CD8-positive, alpha-beta memory T cell (primary cell): ENCODE data around the gene FOS. TPM values are rescaled to one million over a fixed set of nuclear protein-coding genes. Genes with fewer than 3 reads are reported as not detected.

Experiments
- CTCF ChIA-PET: fragments of 350-600 bp; sonication (Branson Sonifier 250); formaldehyde crosslinking; loops from one replicate; lab custom pipeline; 2021; ENCODE audit warnings: antibody characterized with exemption; lab: Charles Lee
- POLR2A ChIA-PET: fragments of 350-600 bp; sonication (Branson Sonifier 250); formaldehyde crosslinking; loops from one replicate; lab custom pipeline; 2021; ENCODE audit warnings: antibody characterized with exemption; lab: Charles Lee
- DNase-seq, 5 donors: peaks; one replicate each; pipeline versions ENCODE4 v3.0.0 to v3.0.0-alpha.2; 2020 to 2022; ENCODE audit warnings: mixed read lengths in 1 of 5
- H3K27ac ChIP-seq: one replicate; pipeline ENCODE4 v1.7.0; 2013; ENCODE audit warnings: low read depth, mild to moderate bottlenecking, low read length, moderate library complexity
- H3K27me3 ChIP-seq: 2 replicates; pipeline ENCODE4 v1.7.0; 2013; ENCODE audit warnings: low read length, mild to moderate bottlenecking; ENCODE audit not compliant: insufficient read depth, poor library complexity, severe bottlenecking
- H3K36me3 ChIP-seq: 2 replicates; pipeline ENCODE4 v1.7.0; 2013; ENCODE audit warnings: mild to moderate bottlenecking, low read length, moderate library complexity; ENCODE audit not compliant: insufficient read depth
- H3K4me1 ChIP-seq: 2 replicates; pipeline ENCODE4 v1.7.0; 2013; ENCODE audit warnings: mild to moderate bottlenecking, low read length, moderate library complexity; ENCODE audit not compliant: insufficient read depth
- H3K4me3 ChIP-seq: 2 replicates; pipeline ENCODE4 v1.7.0; 2013; ENCODE audit warnings: mild to moderate bottlenecking, low read length
- H3K9me3 ChIP-seq: 2 replicates; pipeline ENCODE4 v1.7.0; 2013; ENCODE audit warnings: mild to moderate bottlenecking, low read length
- H3K27ac Mint-ChIP-seq, 8 donors: one replicate each; pipeline ENCODE4 v1.8.0; 2020 to 2021; ENCODE audit warnings: mixed read lengths in 8 of 8, mild to moderate bottlenecking in 6 of 8, inconsistent platforms in 3 of 8, moderate library complexity in 3 of 8
- H3K27me3 Mint-ChIP-seq, 2 donors: one replicate each; pipeline ENCODE4 v1.8.0; 2020 to 2021; ENCODE audit warnings: mixed read lengths in 2 of 2, mild to moderate bottlenecking in 1 of 2, moderate library complexity in 1 of 2
- H3K36me3 Mint-ChIP-seq, 3 donors: one replicate each; pipeline ENCODE4 v1.8.0; 2020 to 2021; ENCODE audit warnings: mixed read lengths in 3 of 3, inconsistent platforms in 1 of 3, mild to moderate bottlenecking in 1 of 3
- H3K4me1 Mint-ChIP-seq, 3 donors: one replicate each; pipeline ENCODE4 v1.8.0; 2020 to 2021; ENCODE audit warnings: mixed read lengths in 3 of 3, inconsistent platforms in 1 of 3, mild to moderate bottlenecking in 1 of 3
- H3K4me3 Mint-ChIP-seq, 7 donors: one replicate each; pipeline ENCODE4 v1.8.0; 2020 to 2021; ENCODE audit warnings: mixed read lengths in 7 of 7, mild to moderate bottlenecking in 6 of 7, moderate library complexity in 4 of 7, inconsistent platforms in 2 of 7
- H3K9me3 Mint-ChIP-seq, 5 donors: one replicate each; pipeline ENCODE4 v1.8.0; 2020 to 2022; ENCODE audit warnings: mixed read lengths in 5 of 5, mild to moderate bottlenecking in 3 of 5, moderate library complexity in 2 of 5, inconsistent platforms in 1 of 5
- polyA plus RNA-seq: library from polyadenylated mRNA; unstranded; fragments of 300-500 nt; fragmentation: Illumina TruSeq; gene quantifications from one replicate; pipeline ENCODE4 v1.2.3, GENCODE V29; 2021
- total RNA-seq, 2 experiments: library from RNA; stranded (reverse); gene quantifications; one replicate each; pipeline ENCODE4 v1.2.3, GENCODE V29; 2021

FOS gene
- total and polyA plus RNA-seq, 3 experiments from 2014 or later: 15.2 to 768 (median 16.8) TPM

GRCh38 chr14:75244121-75244520 is 34.5 kb upstream of the FOS start:
- H3K36me3 Mint-ChIP-seq: no peaks in the 10 kb centered on the region
- no peak overlapping the region for H3K4me3 Mint-ChIP-seq
- peaks cover 28 to 34% (median 33%) of the 10 kb centered on the region in 3 donors for H3K4me1 Mint-ChIP-seq
- H3K27me3 ChIP-seq: no peaks in the 10 kb centered on the region
- no peaks in the 10 kb centered on the region for H3K9me3 Mint-ChIP-seq
- no peaks in the 10 kb centered on the region for H3K9me3 ChIP-seq
- H3K27me3 Mint-ChIP-seq: peaks cover 0 to 2% of the 10 kb centered on the region in 2 donors
- H3K4me1 ChIP-seq: peaks cover 33% of the 10 kb centered on the region
- peak overlapping the region in 2 of 8 donors; percentile 28 to 36 for H3K27ac Mint-ChIP-seq
- no peak for DNase-seq
- H3K4me3 ChIP-seq: no peak overlapping the region
- CTCF ChIA-PET: interaction anchor here (1.7 kb wide), 1 partner anchor 10 kb away, joined by 5 read pairs; no protein-coding TSS in a partner anchor
- no peaks in the 10 kb centered on the region for H3K36me3 ChIP-seq
- POLR2A ChIA-PET: no interaction called here
- H3K27ac ChIP-seq: no peak overlapping the region

GRCh38 chr14:75246546-75247285 is 31.9 kb upstream of the FOS start:
- peak overlapping the region; percentile 77 to 95 (median 94) for H3K27ac Mint-ChIP-seq
- ChIA-PET CTCF (interaction anchor here (1.6 kb wide), 1 partner anchor 14 kb away, joined by 5 read pairs; no protein-coding TSS in a partner anchor), POLR2A (interaction anchor here (1.0 to 1.5 kb wide), 6 partner anchors 8 to 71 kb away, joined by 3 to 11 read pairs (median 4); no protein-coding TSS in a partner anchor)
- peak overlapping the region in 6 of 7 donors; percentile 7 to 84 (median 74) for H3K4me3 Mint-ChIP-seq
- Histone ChIP-seq H3K27me3 (no peaks in the 10 kb centered on the region), H3K36me3 (no peaks in the 10 kb centered on the region), H3K9me3 (no peaks in the 10 kb centered on the region), H3K4me3 (peak overlapping the region; percentile 1), H3K4me1 (peaks cover 56% of the 10 kb centered on the region), H3K27ac (no peak overlapping the region)
- H3K9me3 Mint-ChIP-seq: no peaks in the 10 kb centered on the region
- H3K27me3 Mint-ChIP-seq: no peaks in the 10 kb centered on the region
- DNase-seq: no peak
- peaks cover 45 to 58% (median 54%) of the 10 kb centered on the region in 3 donors for H3K4me1 Mint-ChIP-seq
- H3K36me3 Mint-ChIP-seq: no peaks in the 10 kb centered on the region

GRCh38 chr14:75247286-75247922 is 31.2 kb upstream of the FOS start:
- Mint-ChIP-seq H3K4me1 (peaks cover 50 to 63% (median 60%) of the 10 kb centered on the region in 3 donors), H3K27me3 (no peaks in the 10 kb centered on the region), H3K9me3 (no peaks in the 10 kb centered on the region), H3K4me3 (peak overlapping the region; percentile 65 to 84 (median 76)), H3K27ac (peak overlapping the region; percentile 85 to 95 (median 94)), H3K36me3 (no peaks in the 10 kb centered on the region)
- POLR2A ChIA-PET: interaction anchor here (0.6 to 1.6 kb wide), 9 partner anchors 9 to 156 kb away, joined by 3 to 11 read pairs (median 4); no protein-coding TSS in a partner anchor
- H3K36me3 ChIP-seq: no peaks in the 10 kb centered on the region
- H3K4me1 ChIP-seq: peaks cover 56% of the 10 kb centered on the region
- H3K9me3 ChIP-seq: no peaks in the 10 kb centered on the region
- peak overlapping the region; percentile 37 for H3K4me3 ChIP-seq
- peak; percentile 59 to 88 (median 86) for DNase-seq
- H3K27ac ChIP-seq: peak overlapping the region; percentile 52
- CTCF ChIA-PET: interaction anchor here (1.3 to 2.4 kb wide), 3 partner anchors 12 to 47 kb away, joined by 4 to 11 read pairs (median 5); no protein-coding TSS in a partner anchor
- no peaks in the 10 kb centered on the region for H3K27me3 ChIP-seq

- Histone ChIP-seq H3K27ac (peak overlapping the region; percentile 52), H3K9me3 (no peaks in the 10 kb centered on the region), H3K4me1 (peaks cover 56% of the 10 kb centered on the region), H3K27me3 (no peaks in the 10 kb centered on the region), H3K4me3 (peak overlapping the region; percentile 37), H3K36me3 (no peaks in the 10 kb centered on the region)
- H3K27ac Mint-ChIP-seq: peak overlapping the region; percentile 85 to 95 (median 94)
- no peaks in the 10 kb centered on the region for H3K27me3 Mint-ChIP-seq
- no peaks in the 10 kb centered on the region for H3K9me3 Mint-ChIP-seq
- ChIA-PET CTCF (interaction anchor here (1.3 to 2.4 kb wide), 3 partner anchors 11 to 47 kb away, joined by 4 to 11 read pairs (median 5); no protein-coding TSS in a partner anchor), POLR2A (interaction anchor here (0.6 to 1.6 kb wide), 9 partner anchors 9 to 155 kb away, joined by 3 to 11 read pairs (median 4); no protein-coding TSS in a partner anchor)
- DNase-seq: no peak
- H3K36me3 Mint-ChIP-seq: no peaks in the 10 kb centered on the region
- H3K4me1 Mint-ChIP-seq: peaks cover 50 to 63% (median 60%) of the 10 kb centered on the region in 3 donors
- peak overlapping the region; percentile 65 to 84 (median 76) for H3K4me3 Mint-ChIP-seq
These were observed 30.7 kb upstream of the FOS start for GRCh38 chr14:75247939-75248338.

GRCh38 chr14:75249251-75249957 is 29.2 kb upstream of the FOS start:
- no peaks in the 10 kb centered on the region for H3K9me3 Mint-ChIP-seq
- H3K9me3 ChIP-seq: no peaks in the 10 kb centered on the region
- H3K27ac Mint-ChIP-seq: peak overlapping the region; percentile 81 to 98 (median 94)
- H3K36me3 Mint-ChIP-seq: no peaks in the 10 kb centered on the region
- peak overlapping the region; percentile 40 to 78 (median 67) for H3K4me3 Mint-ChIP-seq
- peak; percentile 73 to 96 (median 93) for DNase-seq
- H3K4me1 ChIP-seq: peaks cover 58% of the 10 kb centered on the region
- H3K4me1 Mint-ChIP-seq: peaks cover 50 to 63% (median 60%) of the 10 kb centered on the region in 3 donors
- H3K36me3 ChIP-seq: no peaks in the 10 kb centered on the region
- no peaks in the 10 kb centered on the region for H3K27me3 Mint-ChIP-seq
- H3K4me3 ChIP-seq: peak overlapping the region; percentile 37
- H3K27me3 ChIP-seq: no peaks in the 10 kb centered on the region
- H3K27ac ChIP-seq: peak overlapping the region; percentile 67
- ChIA-PET POLR2A (interaction anchor here (1.1 to 3.1 kb wide), 5 partner anchors 9 to 74 kb away, joined by 3 to 19 read pairs (median 5); no protein-coding TSS in a partner anchor), CTCF (interaction anchor here (1.0 to 2.4 kb wide), 5 partner anchors 8 to 239 kb away, joined by 3 to 11 read pairs (median 4); no protein-coding TSS in a partner anchor)

- H3K4me3 Mint-ChIP-seq: peak overlapping the region; percentile 40 to 78 (median 67)
- H3K4me1 Mint-ChIP-seq: peaks cover 50 to 63% (median 60%) of the 10 kb centered on the region in 3 donors
- no peaks in the 10 kb centered on the region for H3K9me3 Mint-ChIP-seq
- no peaks in the 10 kb centered on the region for H3K36me3 Mint-ChIP-seq
- Histone ChIP-seq H3K27me3 (no peaks in the 10 kb centered on the region), H3K4me1 (peaks cover 59% of the 10 kb centered on the region), H3K4me3 (no peak overlapping the region), H3K9me3 (no peaks in the 10 kb centered on the region), H3K27ac (peak overlapping the region; percentile 67), H3K36me3 (no peaks in the 10 kb centered on the region)
- H3K27ac Mint-ChIP-seq: peak overlapping the region; percentile 77 to 98 (median 94)
- POLR2A ChIA-PET: interaction anchor here (1.1 to 3.1 kb wide), 4 partner anchors 9 to 74 kb away, joined by 3 to 19 read pairs (median 5); no protein-coding TSS in a partner anchor
- H3K27me3 Mint-ChIP-seq: peaks cover 0 to 2% of the 10 kb centered on the region in 2 donors
- DNase-seq: no peak
- CTCF ChIA-PET: interaction anchor here (1.2 kb wide), 2 partner anchors 17 to 29 kb away, joined by 3 to 4 read pairs; no protein-coding TSS in a partner anchor
These were observed 28.7 kb upstream of the FOS start for GRCh38 chr14:75249958-75250336.

- H3K27ac ChIP-seq: no peak overlapping the region
- H3K4me1 ChIP-seq: peaks cover 59% of the 10 kb centered on the region
- H3K4me1 Mint-ChIP-seq: peaks cover 50 to 62% (median 60%) of the 10 kb centered on the region in 3 donors
These were observed 27.8 kb upstream of the FOS start for GRCh38 chr14:75250800-75251199.

More at GRCh38 chr14:75250800-75251199, 27.8 kb upstream of the FOS start:
- Mint-ChIP-seq H3K27me3 (peaks cover 0 to 5% of the 10 kb centered on the region in 2 donors), H3K4me3 (no peak overlapping the region), H3K9me3 (no peaks in the 10 kb centered on the region), H3K27ac (peak overlapping the region in 7 of 8 donors; percentile 57 to 98 (median 94)), H3K36me3 (no peaks in the 10 kb centered on the region)
- POLR2A ChIA-PET: interaction anchor here (3.1 kb wide), 1 partner anchor 9 kb away, joined by 19 read pairs; no protein-coding TSS in a partner anchor
- CTCF ChIA-PET: interaction anchor here (0.7 to 1.3 kb wide), 3 partner anchors 33 to 58 kb away, joined by 3 to 4 read pairs (median 3); no protein-coding TSS in a partner anchor
- Histone ChIP-seq H3K4me3 (no peak overlapping the region), H3K9me3 (no peaks in the 10 kb centered on the region), H3K36me3 (no peaks in the 10 kb centered on the region), H3K27me3 (no peaks in the 10 kb centered on the region)
- no peak for DNase-seq
